H7 (cell line): ENCODE measurements around the gene SEMA4D. TPM values are rescaled to one million over a fixed set of nuclear protein-coding genes. Genes with fewer than 3 reads are reported as not detected.

Experiments used
- DNase-seq: peaks from one replicate; pipeline ENCODE4 v3.0.0; 2012
- H3K27me3 ChIP-seq: 2 replicates; pipeline ENCODE4 v1.6.0; 2011; ENCODE audit warnings: mild to moderate bottlenecking, low read length; ENCODE audit not compliant: control insufficient read depth, insufficient read depth
- H3K36me3 ChIP-seq: replicated peaks from 2 replicates; pipeline ENCODE4 v1.5.1; 2011; ENCODE audit warnings: low read length; ENCODE audit not compliant: control insufficient read depth, insufficient read depth
- H3K4me3 ChIP-seq: 2 replicates; pipeline ENCODE4 v1.5.1; 2011; ENCODE audit warnings: low read depth, mild to moderate bottlenecking, control low read depth, low read length, moderate library complexity; ENCODE audit not compliant: insufficient read depth
- total RNA-seq: library from RNA; depleted of rRNA; stranded (reverse); fragments of >200 nt; shearing (Covaris generic); gene quantifications from 2 replicates; pipeline ENCODE4 v1.2.3, GENCODE V29; 2014

The SEMA4D gene
- total RNA-seq, 1 experiment from 2014 or later = 17.0 TPM

DNA sequence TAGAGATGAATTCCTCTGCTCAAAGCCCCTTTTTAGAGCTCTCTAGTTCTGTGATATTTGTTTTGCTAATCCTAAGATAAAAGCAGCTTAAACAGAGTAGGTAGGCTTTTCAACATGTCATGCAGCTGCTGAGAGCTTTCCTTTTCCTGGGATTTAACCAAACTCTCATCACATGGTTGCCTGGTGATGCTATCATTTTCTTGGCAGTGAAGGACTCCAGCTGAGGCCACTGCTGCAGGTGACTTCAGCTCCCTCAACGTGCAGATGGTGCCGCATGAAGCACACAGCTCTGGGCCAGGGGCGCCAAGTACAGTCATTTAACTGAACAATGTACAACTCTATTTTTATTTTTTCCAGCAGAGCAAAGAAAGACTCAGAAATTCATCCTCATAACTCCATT, 137.4 kb downstream of the SEMA4D start:
- peaks cover 39% of the 10 kb centered on the region for H3K36me3 ChIP-seq
- H3K27me3 ChIP-seq = no peaks in the 10 kb centered on the region
- H3K4me3 ChIP-seq = no peak overlapping the region
- no peak for DNase-seq

DNA sequence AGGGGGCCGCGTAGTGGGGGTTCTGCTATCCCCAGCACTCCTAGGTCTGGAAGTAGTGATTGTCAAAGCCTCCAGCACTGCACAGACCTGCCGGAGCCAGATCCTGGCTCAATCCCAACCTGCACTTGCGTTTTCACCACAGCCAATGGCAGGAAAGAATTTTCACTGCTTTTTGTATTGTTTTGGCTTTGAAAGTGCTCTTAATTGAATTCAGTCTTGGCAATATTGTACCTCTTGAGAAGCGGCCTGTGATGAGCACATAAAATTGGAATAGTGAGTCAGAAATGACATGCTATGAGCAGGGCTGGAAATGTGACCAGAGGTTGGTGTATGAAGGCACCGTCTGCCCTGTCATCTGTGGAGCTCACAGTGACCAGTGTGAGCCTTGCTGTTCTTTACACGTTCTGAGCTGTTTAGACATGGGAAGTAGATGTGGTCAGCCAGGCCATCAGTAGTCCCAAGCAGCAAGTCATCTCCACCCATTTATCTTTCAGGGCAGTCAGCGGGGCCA, 138.1 kb downstream of the SEMA4D start:
- no peak for DNase-seq
- no peaks in the 10 kb centered on the region for H3K27me3 ChIP-seq
- H3K36me3 ChIP-seq = peaks cover 41% of the 10 kb centered on the region
- H3K4me3 ChIP-seq = no peak overlapping the region

DNA sequence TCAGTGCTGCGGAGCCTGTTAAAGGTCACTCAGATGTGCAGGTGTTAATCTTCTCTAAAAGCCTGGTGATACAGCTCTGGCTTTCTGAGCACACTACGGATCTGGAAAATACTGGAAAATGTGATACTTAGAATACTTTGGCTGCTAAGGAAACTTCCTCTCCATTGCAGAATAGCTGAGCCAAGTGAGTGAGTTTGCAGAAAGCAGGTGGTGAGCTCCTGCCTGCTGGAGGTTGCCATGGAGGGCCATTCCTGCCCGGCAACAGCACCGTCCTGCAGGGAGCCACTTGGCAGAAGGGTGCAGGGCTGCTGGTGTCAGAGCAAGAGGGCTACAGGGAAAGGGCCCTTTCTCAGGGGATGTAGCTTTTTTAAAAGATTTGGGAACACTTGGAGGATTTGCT, 138.9 kb downstream of the SEMA4D start:
- peaks cover 48% of the 10 kb centered on the region for H3K36me3 ChIP-seq
- peak; percentile 22 for DNase-seq
- H3K4me3 ChIP-seq = no peak overlapping the region
- no peaks in the 10 kb centered on the region for H3K27me3 ChIP-seq

DNA sequence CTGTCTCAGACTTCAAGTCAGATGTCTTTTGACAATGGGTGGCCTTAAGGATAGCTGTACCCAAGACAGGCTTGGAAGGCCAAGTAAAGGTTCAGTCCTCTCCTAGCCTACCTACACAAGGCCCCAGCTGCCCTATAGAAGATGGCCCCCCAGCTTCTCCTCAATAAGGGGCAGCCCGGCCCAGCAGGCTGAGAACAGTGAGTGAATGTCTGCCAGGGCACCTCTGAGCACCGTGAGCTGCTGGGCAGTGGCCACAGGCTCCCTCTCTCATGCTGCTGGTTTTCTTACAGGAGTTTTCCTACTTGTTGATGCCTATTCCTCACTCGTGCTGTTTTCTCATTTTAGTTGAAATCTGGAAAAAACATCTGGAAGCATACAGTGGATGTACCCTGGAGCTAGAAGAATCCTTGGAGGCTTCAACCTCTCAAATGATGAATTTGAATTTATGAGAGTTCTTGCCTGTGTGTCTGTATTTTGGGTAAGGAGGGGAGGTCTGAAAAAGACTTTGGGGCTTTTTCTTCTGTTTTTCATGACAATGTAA, 139.5 kb downstream of the SEMA4D start:
- H3K27me3 ChIP-seq = no peaks in the 10 kb centered on the region
- DNase-seq = peak; percentile 7
- no peak overlapping the region for H3K4me3 ChIP-seq
- H3K36me3 ChIP-seq = peaks cover 51% of the 10 kb centered on the region

DNA sequence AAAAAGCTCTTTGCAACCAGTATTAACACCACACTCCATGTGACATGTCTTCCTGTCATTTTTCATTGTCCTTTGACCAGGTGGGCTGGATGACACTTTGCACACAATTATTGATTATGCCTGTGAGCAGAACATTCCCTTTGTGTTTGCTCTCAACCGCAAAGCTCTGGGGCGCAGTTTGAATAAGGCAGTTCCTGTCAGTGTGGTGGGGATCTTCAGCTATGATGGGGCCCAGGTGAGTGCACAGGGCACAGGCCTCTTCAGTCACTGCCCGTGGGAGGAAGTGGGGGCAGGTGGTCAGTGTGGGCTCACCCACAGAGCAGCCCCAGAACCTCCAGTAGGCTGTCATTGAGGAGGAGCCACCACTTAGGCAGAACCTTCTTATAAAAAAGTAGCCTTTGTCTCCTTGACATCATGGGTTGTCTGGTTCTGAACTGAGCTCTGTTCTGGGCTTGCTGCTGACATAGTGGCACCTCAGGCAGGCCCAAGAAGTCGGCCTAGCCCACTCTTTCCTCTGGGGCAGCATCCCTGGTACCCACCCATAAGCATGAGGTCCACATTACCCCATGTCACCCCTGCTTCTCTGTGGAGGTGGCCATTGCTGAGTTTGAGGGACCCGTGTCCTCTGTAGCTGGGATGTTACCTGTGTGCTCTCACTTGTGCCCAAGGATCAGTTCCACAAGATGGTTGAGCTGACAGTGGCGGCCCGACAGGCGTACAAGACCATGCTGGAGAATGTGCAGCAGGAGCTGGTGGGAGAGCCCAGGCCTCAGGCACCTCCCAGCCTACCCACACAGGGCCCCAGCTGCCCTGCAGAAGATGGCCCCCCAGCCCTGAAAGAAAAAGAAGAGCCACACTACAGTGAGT, 140.3 kb downstream of the SEMA4D start:
- DNase-seq = peak; percentile 10
- H3K4me3 ChIP-seq = no peak overlapping the region
- peaks cover 59% of the 10 kb centered on the region for H3K36me3 ChIP-seq
- H3K27me3 ChIP-seq = no peaks in the 10 kb centered on the region

DNA sequence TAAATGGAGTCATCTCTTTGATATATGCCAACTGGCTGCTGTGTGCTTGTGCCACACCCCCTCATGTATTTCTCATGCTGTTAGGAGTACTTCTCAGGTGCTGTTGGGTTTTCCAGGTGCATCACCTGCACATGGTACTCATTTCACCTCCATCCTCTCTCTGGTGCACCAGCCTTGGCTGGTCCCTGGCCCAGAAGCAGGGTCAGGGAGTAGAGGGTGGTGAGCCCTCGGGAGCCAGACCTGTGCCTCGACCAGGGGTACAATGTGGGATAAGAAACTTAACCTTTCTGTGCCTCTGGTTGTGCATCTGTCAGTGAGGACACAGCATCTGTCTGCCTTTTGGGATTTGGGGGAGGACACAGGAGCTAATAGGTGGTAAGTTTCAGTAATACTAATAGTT, 141.1 kb downstream of the SEMA4D start:
- peaks cover 60% of the 10 kb centered on the region for H3K36me3 ChIP-seq
- no peaks in the 10 kb centered on the region for H3K27me3 ChIP-seq

DNA sequence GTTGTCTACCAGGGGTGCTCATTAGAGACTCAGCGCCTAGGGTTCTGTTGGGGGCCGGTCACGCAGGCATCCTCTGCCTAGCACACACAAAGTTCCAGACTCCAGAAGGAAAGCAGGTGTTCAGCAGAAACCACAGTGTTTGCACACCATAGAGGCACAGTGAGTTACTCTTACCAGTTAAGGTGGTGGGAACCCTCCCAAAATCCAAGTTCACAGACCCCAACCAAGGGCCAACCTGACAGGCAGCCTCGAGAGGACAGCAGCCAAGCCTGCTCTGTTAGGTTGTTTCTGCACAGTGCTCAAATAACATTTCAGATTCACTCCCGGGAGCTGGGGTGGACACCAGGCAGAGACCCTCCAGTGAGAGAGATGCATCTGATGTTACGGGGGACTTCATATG, 143.4 kb downstream of the SEMA4D start:
- DNase-seq = no peak
- Histone ChIP-seq H3K4me3 (no peak overlapping the region), H3K36me3 (peaks cover 65% of the 10 kb centered on the region), H3K27me3 (no peaks in the 10 kb centered on the region)

More for the DNA sequence above, 141.1 kb downstream of the SEMA4D start:
- peak; percentile 3 for DNase-seq
- H3K4me3 ChIP-seq = no peak overlapping the region

DNA sequence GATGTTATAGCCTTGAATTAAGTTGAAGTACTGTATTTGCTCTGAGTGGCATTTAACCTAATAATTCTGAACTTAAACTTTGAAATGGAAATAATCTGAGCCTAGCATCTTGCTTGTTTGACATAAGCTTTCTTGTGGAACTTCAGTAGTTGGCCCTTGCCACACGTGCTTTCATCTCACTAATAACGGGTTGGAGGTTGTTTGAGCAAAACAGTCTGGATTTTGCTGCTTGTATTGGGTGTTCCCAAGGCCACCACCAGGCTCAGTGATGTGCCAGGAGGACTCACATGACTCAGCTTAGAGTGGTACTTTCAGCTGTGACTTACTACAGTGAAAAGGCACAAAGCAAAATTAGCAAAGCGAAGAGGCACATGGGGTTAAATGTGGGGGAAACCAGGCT, 143.9 kb downstream of the SEMA4D start:
- Histone ChIP-seq H3K36me3 (peaks cover 66% of the 10 kb centered on the region), H3K4me3 (no peak overlapping the region), H3K27me3 (no peaks in the 10 kb centered on the region)
- DNase-seq = no peak

DNA sequence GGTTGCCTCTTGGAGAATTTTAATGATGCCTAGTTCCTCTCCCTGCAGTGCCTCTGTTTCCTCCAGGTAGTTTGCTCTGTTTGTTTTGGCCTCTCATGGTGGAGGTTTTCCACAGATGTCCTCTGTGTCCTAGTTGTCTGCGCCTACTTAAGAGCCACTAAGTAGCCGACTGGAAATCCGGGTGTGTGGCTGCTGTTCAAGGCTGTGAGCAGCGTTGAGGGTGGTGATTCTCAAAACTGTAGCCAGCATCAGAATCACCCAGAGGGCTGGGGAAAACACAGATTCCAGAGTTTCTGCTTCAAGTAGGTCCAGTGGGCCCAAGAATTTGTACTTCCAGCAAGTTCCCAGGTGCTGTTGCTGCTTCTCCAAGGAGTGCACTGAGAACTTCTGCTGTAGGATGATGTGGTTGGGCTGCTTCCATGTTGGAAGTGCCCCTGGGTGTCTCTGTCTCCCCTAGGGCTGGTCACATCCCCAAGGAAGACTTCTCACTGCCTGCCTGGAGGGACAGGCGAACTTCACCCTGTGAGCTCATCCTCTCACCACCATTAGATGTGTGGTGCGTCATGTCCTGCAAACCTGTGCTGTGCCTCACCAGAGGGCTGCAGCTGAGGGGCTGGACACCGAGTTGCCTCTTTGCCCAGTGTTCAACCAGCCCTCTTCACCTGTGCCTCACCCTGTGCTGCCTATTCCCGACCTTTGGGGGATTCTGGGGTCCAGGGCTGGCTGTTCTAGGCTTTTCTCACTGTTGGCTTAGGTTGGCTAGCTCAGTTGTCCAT, 144.9 kb downstream of the SEMA4D start:
- Histone ChIP-seq H3K4me3 (no peak overlapping the region), H3K27me3 (no peaks in the 10 kb centered on the region), H3K36me3 (peaks cover 67% of the 10 kb centered on the region)
- DNase-seq = no peak

DNA sequence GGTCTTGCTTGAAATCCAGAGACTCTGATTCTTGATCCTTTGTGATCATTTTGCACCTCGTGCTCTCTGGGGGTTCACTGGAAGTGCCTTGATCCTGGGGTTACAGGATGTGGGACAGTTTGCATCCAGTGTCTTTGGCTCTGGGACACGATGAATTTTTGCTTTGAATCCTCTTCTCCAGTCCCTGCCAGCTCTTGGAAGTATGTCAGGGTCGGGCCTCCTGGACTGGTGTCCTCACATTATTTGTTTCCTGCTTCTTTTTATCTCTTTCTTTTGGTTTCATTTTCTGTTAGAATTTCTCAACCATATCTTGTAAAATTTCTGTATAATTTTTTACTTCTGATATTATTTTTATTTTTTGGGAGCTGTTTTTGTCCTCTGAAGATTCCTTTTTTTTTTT, 145.5 kb downstream of the SEMA4D start:
- no peak for DNase-seq
- Histone ChIP-seq H3K36me3 (peaks cover 65% of the 10 kb centered on the region), H3K4me3 (no peak overlapping the region), H3K27me3 (no peaks in the 10 kb centered on the region)

DNA sequence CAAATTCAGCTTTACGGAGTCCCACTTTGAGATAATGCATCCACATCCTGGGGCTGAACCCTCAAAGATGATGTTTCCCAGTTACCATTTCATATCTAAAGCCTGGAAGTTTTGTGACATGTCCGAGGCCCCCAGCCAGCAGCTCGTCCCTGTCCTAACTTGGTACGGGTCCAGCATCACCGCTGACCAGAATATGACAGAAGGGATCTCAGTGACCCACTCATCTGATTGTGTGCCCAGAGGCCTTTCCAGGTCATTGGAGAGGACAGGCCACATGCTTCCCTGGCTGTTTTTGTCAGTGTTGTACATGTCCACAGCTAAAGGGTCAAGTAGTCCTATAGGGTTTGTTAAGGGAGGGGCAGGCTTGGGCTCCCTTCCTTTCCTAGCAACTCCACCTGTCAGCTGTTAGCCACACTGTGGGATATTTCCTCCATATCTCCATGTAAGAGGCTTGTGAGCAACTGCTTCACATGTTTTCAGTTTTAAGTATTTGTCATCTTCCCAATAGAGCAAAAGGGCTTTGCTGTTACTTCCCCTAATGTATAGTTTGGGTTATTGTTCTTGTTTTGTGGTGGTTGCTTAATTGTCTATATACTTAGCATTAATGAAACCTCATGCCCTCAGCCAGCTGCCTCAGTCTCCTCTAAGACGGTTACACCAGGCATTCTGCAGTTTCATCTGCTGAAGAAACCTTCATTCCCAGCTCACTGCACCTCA, 146.2 kb downstream of the SEMA4D start:
- Histone ChIP-seq H3K4me3 (no peak overlapping the region), H3K27me3 (no peaks in the 10 kb centered on the region), H3K36me3 (peaks cover 65% of the 10 kb centered on the region)
- DNase-seq = no peak

DNA sequence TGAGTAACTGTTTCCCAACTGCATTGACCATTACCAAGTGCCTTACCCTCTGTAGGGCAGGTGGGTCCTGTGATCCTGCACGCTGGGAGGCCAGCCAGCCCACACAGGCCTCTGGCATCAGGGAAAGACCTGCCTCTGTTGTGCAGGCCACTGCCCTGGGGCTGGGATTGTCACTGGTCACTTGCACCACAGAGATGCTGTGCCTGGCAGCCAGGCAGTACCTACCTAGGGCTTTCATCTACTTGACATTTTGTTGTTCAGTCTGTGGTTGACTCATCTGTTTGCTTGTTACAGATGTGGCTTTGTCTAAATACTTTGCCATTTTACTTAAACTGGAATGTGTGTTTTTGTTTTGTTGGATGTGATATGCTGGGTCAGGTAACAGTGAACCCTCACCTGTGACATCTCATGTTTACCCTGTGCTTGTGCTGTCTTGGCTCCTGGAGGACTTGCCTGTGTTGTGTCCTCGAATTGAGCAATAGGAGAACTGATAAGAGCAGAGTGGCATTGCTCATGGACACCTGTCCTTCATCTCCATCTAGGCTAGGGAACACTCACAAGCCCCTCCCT, 146.8 kb downstream of the SEMA4D start:
- Histone ChIP-seq H3K4me3 (no peak overlapping the region), H3K36me3 (peaks cover 66% of the 10 kb centered on the region), H3K27me3 (no peaks in the 10 kb centered on the region)
- no peak for DNase-seq

DNA sequence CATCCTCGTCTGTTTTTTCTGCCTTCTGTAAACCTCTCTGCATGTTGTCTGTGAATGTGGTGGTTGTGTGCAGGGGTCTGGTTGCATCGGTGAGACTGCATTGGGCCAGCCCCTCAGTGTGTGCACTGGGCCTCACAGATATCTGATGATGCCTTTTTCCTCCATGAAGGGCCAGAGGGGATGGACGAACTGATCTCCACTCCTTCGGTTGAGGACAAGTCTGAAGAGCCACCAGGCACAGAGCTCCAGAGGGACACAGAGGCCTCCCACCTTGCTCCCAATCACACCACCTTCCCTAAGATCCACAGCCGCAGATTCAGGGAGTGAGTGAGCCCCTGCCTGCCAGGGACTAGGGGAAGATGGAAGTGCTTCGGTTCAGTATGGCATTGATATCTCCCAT, 148.3 kb downstream of the SEMA4D start:
- Histone ChIP-seq H3K4me3 (no peak overlapping the region), H3K36me3 (peaks cover 67% of the 10 kb centered on the region), H3K27me3 (no peaks in the 10 kb centered on the region)
- DNase-seq = no peak

DNA sequence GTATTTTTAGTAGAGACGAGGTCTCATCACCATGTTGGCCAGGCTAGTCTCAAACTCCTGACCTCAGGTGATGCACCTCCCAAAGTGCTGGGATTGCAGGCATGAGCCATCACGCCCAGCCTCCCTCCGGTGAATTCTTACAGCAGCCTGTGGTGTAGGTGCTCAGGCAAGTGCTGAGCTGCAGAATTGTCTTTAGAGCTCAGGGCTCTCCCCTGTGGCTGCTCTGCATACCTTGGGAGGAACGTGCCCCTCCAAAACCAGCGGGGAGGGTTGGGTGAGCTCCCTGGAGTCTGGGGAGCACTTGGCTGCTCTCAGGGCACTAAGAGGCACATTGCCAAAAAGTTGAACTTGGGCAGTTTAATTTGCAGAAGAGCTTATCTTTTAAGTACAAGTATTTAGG, 150.3 kb downstream of the SEMA4D start:
- H3K36me3 ChIP-seq = peaks cover 53% of the 10 kb centered on the region
- no peaks in the 10 kb centered on the region for H3K27me3 ChIP-seq
- H3K4me3 ChIP-seq = no peak overlapping the region
- DNase-seq = no peak
